Endothelial cell of umbilical vein (primary cell): Measurements from ENCODE around the gene MYOCD. TPM values are rescaled to one million over a fixed set of nuclear protein-coding genes. Genes with fewer than 3 reads are reported as not detected.

Source experiments
- BruUV-seq: library from RNA; stranded (reverse); fragments of 400-500 nt; replicated peaks from 2 replicates; lab custom pipeline; 2021; lab: Mats Ljungman, UMichigan
- CTCF ChIA-PET: fragments of 300-600, 350-600 bp; sonication (Branson Sonifier 250); formaldehyde crosslinking; loops from one replicate; lab custom pipeline; 2021; ENCODE audit warnings: antibody characterized with exemption, inconsistent platforms; lab: Charles Lee
- POLR2A ChIA-PET: fragments of 300-600, 350-600 bp; sonication (Branson Sonifier 250); formaldehyde crosslinking; loops from one replicate; lab custom pipeline; 2021; ENCODE audit warnings: antibody characterized with exemption, inconsistent platforms; lab: Charles Lee
- DNase-seq: peaks from one replicate; pipeline ENCODE4 v3.0.0-alpha.2; 2011; ENCODE audit warnings: low read depth, low spot score
- FAIRE-seq: peaks from 2 replicates; lab custom pipeline; 2011; peaks lifted over from hg19 to GRCh38; lab: Jason Lieb, UNC
- H2AFZ ChIP-seq: 2 replicates; pipeline ENCODE4 v1.6.0; 2012; ENCODE audit warnings: low read depth, low read length, control low read depth, inconsistent platforms
- H3K27ac ChIP-seq: 2 replicates; pipeline ENCODE4 v1.5.1; 2011; ENCODE audit warnings: low read depth, mild to moderate bottlenecking, control low read depth, low read length, moderate library complexity; ENCODE audit not compliant: insufficient read depth
- H3K27me3 ChIP-seq, 2 experiments: 2 replicates each; pipeline versions ENCODE4 v1.6.0 to v1.6.1; 2011; ENCODE audit warnings: low read length in 2 of 2, mixed read lengths in 1 of 2; ENCODE audit not compliant: control insufficient read depth in 2 of 2, insufficient read depth in 2 of 2
- H3K36me3 ChIP-seq, 2 experiments: 2 replicates in 1 of 2; 3 replicates in 1 of 2; pipeline ENCODE4 v1.5.1; 2011; ENCODE audit warnings: low read length in 2 of 2, mild to moderate bottlenecking in 1 of 2, moderate library complexity in 1 of 2; ENCODE audit not compliant: control insufficient read depth in 2 of 2, insufficient read depth in 2 of 2; ENCODE audit errors: extremely low read depth in 1 of 2
- H3K4me1 ChIP-seq: 3 replicates; pipeline ENCODE4 v1.5.1; 2011; ENCODE audit warnings: mild to moderate bottlenecking, low read length; ENCODE audit not compliant: control insufficient read depth, insufficient read depth; ENCODE audit errors: extremely low read depth
- H3K4me2 ChIP-seq: 2 replicates; pipeline ENCODE4 v1.6.1; 2011; ENCODE audit warnings: low read length, control low read depth, mixed read lengths; ENCODE audit not compliant: insufficient read depth
- H3K4me3 ChIP-seq, 3 experiments: fragments of 200-600 bp in 1 of 3; sonication (generic), shearing (Covaris generic) in 1 of 3; replicated peaks in 1 of 3; 2 replicates each; pipeline ENCODE4 v1.5.1; 2011 to 2016; ENCODE audit warnings: control low read depth in 3 of 3, low read length in 3 of 3, mild to moderate bottlenecking in 2 of 3, inconsistent platforms in 1 of 3, low read depth in 1 of 3, moderate library complexity in 1 of 3; ENCODE audit not compliant: insufficient read depth in 1 of 3
- H3K79me2 ChIP-seq: 2 replicates; pipeline ENCODE4 v1.6.0; 2012; ENCODE audit warnings: low read length, inconsistent platforms; ENCODE audit not compliant: control insufficient read depth, insufficient read depth
- H3K9ac ChIP-seq: replicated peaks from 2 replicates; pipeline ENCODE3; 2011; ENCODE audit warnings: low read length, control low read depth; ENCODE audit not compliant: insufficient read depth; ENCODE audit errors: extremely low read depth
- H3K9me1 ChIP-seq: replicated peaks from 3 replicates; pipeline ENCODE4 v1.6.0; 2011; ENCODE audit warnings: mild to moderate bottlenecking, low read length; ENCODE audit not compliant: control insufficient read depth, insufficient read depth; ENCODE audit errors: extremely low read depth
- H3K9me3 ChIP-seq: replicated peaks from 2 replicates; pipeline ENCODE4 v1.5.1; 2012; ENCODE audit warnings: low read length, inconsistent platforms; ENCODE audit not compliant: control insufficient read depth, insufficient read depth
- H4K20me1 ChIP-seq: replicated peaks from 2 replicates; pipeline ENCODE3; 2011; ENCODE audit warnings: mild to moderate bottlenecking, low read length; ENCODE audit not compliant: control insufficient read depth, insufficient read depth; ENCODE audit errors: extremely low read depth
- EZH2 ChIP-seq: IDR thresholded peaks from 2 replicates; pipeline ENCODE4 v1.6.1; 2012; ENCODE audit warnings: borderline replicate concordance, low read depth, mild to moderate bottlenecking, moderate library complexity, low read length, inconsistent platforms; ENCODE audit not compliant: severe bottlenecking
- FOS ChIP-seq: IDR thresholded peaks from 2 replicates; pipeline ENCODE4 v1.6.1; 2011; ENCODE audit warnings: mild to moderate bottlenecking, low read length, moderate library complexity, borderline replicate concordance; ENCODE audit not compliant: insufficient read depth
- GATA2 ChIP-seq: IDR thresholded peaks from 2 replicates; pipeline ENCODE4 v1.7.0; 2011; ENCODE audit warnings: low read depth, mild to moderate bottlenecking, moderate library complexity, mixed read lengths, low read length; ENCODE audit not compliant: insufficient read length, insufficient read depth
- JUN ChIP-seq: IDR thresholded peaks from 2 replicates; pipeline ENCODE4 v1.6.1; 2011; ENCODE audit warnings: borderline replicate concordance, low read depth; ENCODE audit not compliant: insufficient read length, insufficient read depth
- MYC ChIP-seq: IDR thresholded peaks from one replicate; pipeline ENCODE4 v1.6.1; 2011; ENCODE audit warnings: mild to moderate bottlenecking, low read depth, low read length
- POLR2A ChIP-seq: IDR thresholded peaks from 2 replicates; pipeline ENCODE4 v1.6.1; 2012; ENCODE audit warnings: low read depth, mild to moderate bottlenecking, control low read depth, low read length
- POLR2AphosphoS5 ChIP-seq: IDR thresholded peaks from 2 replicates; pipeline ENCODE4 v1.6.1; 2012; ENCODE audit warnings: low read depth, mild to moderate bottlenecking, control low read depth, low read length, moderate library complexity; ENCODE audit not compliant: insufficient read depth
- dilution Hi-C: fragments of 300-500 bp; cut with MboI; formaldehyde crosslinking; loops from one replicate; pipeline ENCODE4 v1.15.0; 2019; ENCODE audit warnings: low sequenced_read_pairs; ENCODE audit not compliant: extremely low pct_ligation_motif_present
- intact Hi-C: fragments of 100-400 bp; cut with micrococcal nuclease; formaldehyde crosslinking; loops from one replicate; pipeline ENCODE4 v1.10.0; 2022
- polyA plus RNA-seq, 4 experiments: library from polyadenylated mRNA; depleted of rRNA in 3 of 4; stranded (reverse) in 3 of 4; unstranded in 1 of 4; fragments of >200 nt; gene quantifications; 2 replicates each; pipeline versions ENCODE4 v1.2.1 to v1.2.3, GENCODE V29; 2011 to 2012; ENCODE audit warnings: missing spikeins in 1 of 4
- total RNA-seq: library from RNA; stranded (reverse); gene quantifications from 2 replicates; pipeline ENCODE4 v1.2.3, GENCODE V29; 2021
- TF ChIP-seq, protein P1 (sequence below): IDR thresholded peaks from 2 replicates; pipeline ENCODE4 v1.6.1; 2011; ENCODE audit not compliant: insufficient read depth, insufficient read length
- TF ChIP-seq, protein P2 (sequence below), 2 donors: IDR thresholded peaks; 1 replicate in 1 of 2; 2 replicates in 1 of 2; pipeline ENCODE4 v1.5.1; 2011; ENCODE audit warnings: low read length in 2 of 2, mild to moderate bottlenecking in 2 of 2, moderate library complexity in 2 of 2, control low read depth in 1 of 2, inconsistent platforms in 1 of 2, low read depth in 1 of 2; ENCODE audit not compliant: insufficient read depth in 1 of 2; ENCODE audit errors: extremely low read depth in 1 of 2

Gene MYOCD
- total and polyA plus RNA-seq, 2 donors (not counting 3 experiments of a cell fraction or from before 2014, with no cell fraction given) = not detected

DNA sequence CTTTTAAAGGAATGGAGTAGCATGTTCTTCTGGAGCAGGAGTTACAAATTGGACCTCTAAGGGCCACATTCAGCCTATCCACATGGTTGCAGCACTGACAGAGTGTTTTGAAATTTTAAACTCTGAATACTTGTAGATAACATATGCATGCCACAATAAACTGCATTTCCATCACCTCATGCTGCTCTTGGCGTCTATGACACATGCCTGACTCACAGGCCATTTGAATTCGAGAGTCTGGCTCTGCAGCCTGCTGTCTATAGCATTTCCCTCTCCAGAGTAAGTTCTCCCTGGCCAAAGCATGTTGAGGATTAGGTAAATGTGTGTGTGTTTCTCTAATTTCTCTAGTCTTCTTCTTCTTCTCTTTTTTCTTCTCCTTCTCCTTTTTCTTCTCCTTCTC, 28.7 kb upstream of the MYOCD start:
- H3K9me1 ChIP-seq = no peaks in the 10 kb centered on the region
- FAIRE-seq (no peak), DNase-seq (no peak)
- no peak overlapping the region for H3K4me2 ChIP-seq
- no peaks in the 10 kb centered on the region for H3K9me3 ChIP-seq
- H3K9ac ChIP-seq = no peak overlapping the region
- ChIA-PET POLR2A (no interaction called here), CTCF (no interaction called here)
- H3K36me3 ChIP-seq = no peaks in the 10 kb centered on the region
- H4K20me1 ChIP-seq = no peaks in the 10 kb centered on the region
- no TSS peak for BruUV-seq
- no peaks in the 10 kb centered on the region for H3K79me2 ChIP-seq
- no peak overlapping the region for H3K27ac ChIP-seq
- no peak overlapping the region for H2AFZ ChIP-seq
- TF ChIP-seq MYC = no peak
- TF ChIP-seq POLR2AphosphoS5 = no peak
- TF ChIP-seq, protein P1, sequence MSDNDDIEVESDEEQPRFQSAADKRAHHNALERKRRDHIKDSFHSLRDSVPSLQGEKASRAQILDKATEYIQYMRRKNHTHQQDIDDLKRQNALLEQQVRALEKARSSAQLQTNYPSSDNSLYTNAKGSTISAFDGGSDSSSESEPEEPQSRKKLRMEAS = no peak
- TF ChIP-seq EZH2 = no peak
- intact Hi-C loops (no loop called here), dilution Hi-C loops (no loop called here)
- H3K4me3 ChIP-seq = no peak overlapping the region
- no peaks in the 10 kb centered on the region for H3K27me3 ChIP-seq
- H3K4me1 ChIP-seq = no peaks in the 10 kb centered on the region

DNA sequence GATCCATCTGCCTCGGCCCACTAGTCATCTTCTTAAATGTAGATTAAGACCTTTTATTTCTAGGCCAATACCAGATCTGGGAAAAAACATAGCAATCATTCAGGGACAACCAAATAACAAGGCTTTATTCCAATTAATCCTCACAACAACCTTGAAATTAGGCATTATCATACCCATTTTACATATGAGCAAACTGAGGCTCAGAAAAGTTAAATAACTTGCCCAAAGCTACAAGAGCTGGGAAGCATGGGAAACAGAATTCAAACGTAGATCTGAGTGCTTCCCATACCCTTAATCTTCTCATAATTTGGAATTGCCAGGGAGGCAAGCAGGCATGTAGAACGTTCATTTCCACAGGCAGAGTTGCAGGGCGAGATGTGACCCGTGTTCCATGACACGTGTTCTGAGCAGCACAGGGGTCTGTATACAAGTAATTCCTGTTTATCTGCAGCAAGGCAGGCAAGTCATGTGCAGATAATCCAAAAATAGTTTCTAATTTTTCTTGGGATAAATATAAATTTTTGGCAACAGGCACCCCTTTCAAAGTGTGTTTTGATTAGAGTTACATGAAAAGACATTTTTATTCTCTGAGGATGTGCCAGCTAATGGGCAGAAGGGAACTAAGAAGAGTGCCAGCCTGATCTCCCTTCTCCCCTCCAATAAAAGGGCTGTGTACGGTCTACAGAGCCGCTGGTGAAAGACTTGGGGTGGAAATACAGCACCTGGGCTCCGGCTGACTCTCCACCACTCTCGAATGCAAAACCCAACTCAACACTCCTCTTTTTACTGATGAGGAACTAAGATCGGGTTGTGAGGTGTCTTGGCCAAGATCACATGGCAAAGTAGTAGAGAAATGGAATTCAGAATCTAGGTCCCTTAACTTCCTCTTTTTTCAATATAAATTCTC, 27.7 kb upstream of the MYOCD start:
- H3K4me1 ChIP-seq = no peaks in the 10 kb centered on the region
- no peak for FAIRE-seq
- no peak overlapping the region for H3K4me3 ChIP-seq
- POLR2A ChIA-PET = no interaction called here
- DNase-seq = no peak
- no peak overlapping the region for H2AFZ ChIP-seq
- no peak overlapping the region for H3K9ac ChIP-seq
- no peaks in the 10 kb centered on the region for H3K9me3 ChIP-seq
- no peaks in the 10 kb centered on the region for H4K20me1 ChIP-seq
- CTCF ChIA-PET = no interaction called here
- no peaks in the 10 kb centered on the region for H3K27me3 ChIP-seq
- TF ChIP-seq FOS (no peak), EZH2 (no peak), POLR2A (no peak), JUN (no peak), GATA2 (no peak), POLR2AphosphoS5 (no peak), MYC (no peak)
- TF ChIP-seq, protein P2, sequence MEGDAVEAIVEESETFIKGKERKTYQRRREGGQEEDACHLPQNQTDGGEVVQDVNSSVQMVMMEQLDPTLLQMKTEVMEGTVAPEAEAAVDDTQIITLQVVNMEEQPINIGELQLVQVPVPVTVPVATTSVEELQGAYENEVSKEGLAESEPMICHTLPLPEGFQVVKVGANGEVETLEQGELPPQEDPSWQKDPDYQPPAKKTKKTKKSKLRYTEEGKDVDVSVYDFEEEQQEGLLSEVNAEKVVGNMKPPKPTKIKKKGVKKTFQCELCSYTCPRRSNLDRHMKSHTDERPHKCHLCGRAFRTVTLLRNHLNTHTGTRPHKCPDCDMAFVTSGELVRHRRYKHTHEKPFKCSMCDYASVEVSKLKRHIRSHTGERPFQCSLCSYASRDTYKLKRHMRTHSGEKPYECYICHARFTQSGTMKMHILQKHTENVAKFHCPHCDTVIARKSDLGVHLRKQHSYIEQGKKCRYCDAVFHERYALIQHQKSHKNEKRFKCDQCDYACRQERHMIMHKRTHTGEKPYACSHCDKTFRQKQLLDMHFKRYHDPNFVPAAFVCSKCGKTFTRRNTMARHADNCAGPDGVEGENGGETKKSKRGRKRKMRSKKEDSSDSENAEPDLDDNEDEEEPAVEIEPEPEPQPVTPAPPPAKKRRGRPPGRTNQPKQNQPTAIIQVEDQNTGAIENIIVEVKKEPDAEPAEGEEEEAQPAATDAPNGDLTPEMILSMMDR (IDR thresholded peaks at IDR 0.05; ENCODE audit: extremely low read depth in 1 of 2, insufficient read depth in 1 of 2, low read depth in 1 of 2, low read length in 2 of 2) = no peak
- TF ChIP-seq, protein P1 = no peak
- no peak overlapping the region for H3K27ac ChIP-seq
- dilution Hi-C loops = no loop called here
- H3K9me1 ChIP-seq = no peaks in the 10 kb centered on the region
- intact Hi-C loops = no loop called here
- H3K36me3 ChIP-seq = no peaks in the 10 kb centered on the region
- no TSS peak for BruUV-seq
- H3K79me2 ChIP-seq = no peaks in the 10 kb centered on the region
- no peak overlapping the region for H3K4me2 ChIP-seq
